SK-N-SH (cell line): ENCODE measurements around the gene GRK1. TPM values are rescaled to one million over a fixed set of nuclear protein-coding genes. Genes with fewer than 3 reads are reported as not detected.

Experiments
- CTCF ChIA-PET: fragments of 300-600, 350-600 bp; formaldehyde crosslinking; extraction: SDS; loops from one replicate; lab custom pipeline; 2021; lab: Yijun Ruan, JAX
- POLR2A ChIA-PET: fragments of 350-600 bp; sonication (Branson Sonifier 250); formaldehyde crosslinking; extraction: SDS; loops from one replicate; lab custom pipeline; 2020; ENCODE audit warnings: antibody characterized with exemption, inconsistent platforms; lab: Yijun Ruan, JAX
- DNase-seq: peaks from one replicate; pipeline ENCODE4 v3.0.0; 2012
- H2AFZ ChIP-seq: fragments of 200-600 bp; sonication (generic); 2 replicates; pipeline ENCODE4 v1.8.1; 2016; ENCODE audit warnings: antibody characterized with exemption, mild to moderate bottlenecking, low read depth
- H3F3A ChIP-seq: fragments of 200-600 bp; sonication (generic); replicated peaks from 2 replicates; pipeline ENCODE3; 2016; ENCODE audit warnings: antibody characterized with exemption, mild to moderate bottlenecking; ENCODE audit not compliant: insufficient read depth
- H3K27ac ChIP-seq, 2 experiments: fragments of 200-500 bp in 1 of 2; fragments of 200-600 bp in 1 of 2; sonication (Bioruptor generic) in 1 of 2; sonication (generic), shearing (Covaris generic) in 1 of 2; 2 replicates each; pipeline versions ENCODE4 v1.5.1 to v1.6.1; 2014 to 2016; ENCODE audit warnings: low read depth in 2 of 2, inconsistent platforms in 1 of 2, low read length in 1 of 2, mild to moderate bottlenecking in 1 of 2, mixed read lengths in 1 of 2
- H3K27me3 ChIP-seq: fragments of 200-600 bp; sonication (generic), shearing (Covaris generic); 2 replicates; pipeline ENCODE4 v1.6.1; 2016; ENCODE audit warnings: mixed run types; ENCODE audit not compliant: insufficient read depth
- H3K36me3 ChIP-seq, 2 experiments: fragments of 200-500 bp in 1 of 2; fragments of 200-600 bp in 1 of 2; sonication (Bioruptor generic) in 1 of 2; sonication (generic) in 1 of 2; replicated peaks in 1 of 2; 2 replicates each; pipeline versions ENCODE3 to v1.5.1; 2014 to 2016; ENCODE audit warnings: low read length in 1 of 2, mild to moderate bottlenecking in 1 of 2; ENCODE audit not compliant: insufficient read depth in 2 of 2, control insufficient read depth in 1 of 2
- H3K4me1 ChIP-seq, 2 experiments: fragments of 200-500 bp in 1 of 2; fragments of 200-600 bp in 1 of 2; sonication (Bioruptor generic) in 1 of 2; sonication (generic), shearing (Covaris generic) in 1 of 2; 2 replicates each; pipeline versions ENCODE4 v1.5.1 to v1.6.1; 2014 to 2016; ENCODE audit warnings: low read depth in 1 of 2, low read length in 1 of 2, mixed run types in 1 of 2; ENCODE audit not compliant: insufficient read depth in 2 of 2, control insufficient read depth in 1 of 2
- H3K4me2 ChIP-seq: fragments of 200-600 bp; sonication (generic), shearing (Covaris generic); 2 replicates; pipeline ENCODE4 v1.6.1; 2017; ENCODE audit warnings: mixed run types
- H3K4me3 ChIP-seq, 2 experiments: fragments of 200-500 bp in 1 of 2; fragments of 200-600 bp in 1 of 2; sonication (Bioruptor generic) in 1 of 2; sonication (generic), shearing (Covaris generic) in 1 of 2; 2 replicates each; pipeline versions ENCODE4 v1.5.1 to v1.8.1; 2014 to 2016; ENCODE audit warnings: low read depth in 2 of 2, inconsistent platforms in 1 of 2, low read length in 1 of 2, mild to moderate bottlenecking in 1 of 2, mixed read lengths in 1 of 2, moderate library complexity in 1 of 2
- H3K79me2 ChIP-seq: fragments of 200-600 bp; sonication (generic); 2 replicates; pipeline ENCODE4 v1.8.1; 2017; ENCODE audit warnings: mild to moderate bottlenecking; ENCODE audit not compliant: insufficient read depth
- H3K9ac ChIP-seq: fragments of 200-600 bp; sonication (generic); 2 replicates; pipeline ENCODE4 v1.6.1; 2017; ENCODE audit warnings: mixed run types
- H3K9me2 ChIP-seq: fragments of 200-600 bp; sonication (generic); 2 replicates; pipeline ENCODE4 v1.6.1; 2017; ENCODE audit warnings: mixed run types
- H3K9me3 ChIP-seq: fragments of 200-600 bp; sonication (generic); 2 replicates; pipeline ENCODE4 v1.6.1; 2017; ENCODE audit warnings: mixed run types, mild to moderate bottlenecking, moderate library complexity
- H4K20me1 ChIP-seq: fragments of 200-600 bp; sonication (generic); 2 replicates; pipeline ENCODE4 v1.6.1; 2017; ENCODE audit warnings: mild to moderate bottlenecking, mixed run types; ENCODE audit not compliant: insufficient read depth
- CHD2 ChIP-seq: fragments of 150-350 bp; IDR thresholded peaks from 2 replicates; pipeline ENCODE4 v1.6.1; 2018; ENCODE audit warnings: low read length; ENCODE audit not compliant: partially characterized antibody
- CTCF ChIP-seq: fragments of 200-600 bp; sonication (generic); IDR thresholded peaks from 2 replicates; pipeline ENCODE4 v1.6.1; 2017; ENCODE audit warnings: antibody characterized with exemption, mild to moderate bottlenecking, moderate library complexity
- FOSL2 ChIP-seq: IDR thresholded peaks from 2 replicates; pipeline ENCODE4 v1.4.0; 2012; ENCODE audit warnings: low read depth, mild to moderate bottlenecking, moderate library complexity, borderline replicate concordance
- GABPA ChIP-seq: IDR thresholded peaks from 2 replicates; pipeline ENCODE4 v1.4.0; 2012; ENCODE audit warnings: low read depth, mild to moderate bottlenecking
- IRF3 ChIP-seq: fragments of 150-350 bp; IDR thresholded peaks from 2 replicates; pipeline ENCODE4 v1.6.1; 2016; ENCODE audit warnings: mild to moderate bottlenecking, low read depth, low read length
- JUND ChIP-seq: IDR thresholded peaks from 2 replicates; pipeline ENCODE4 v1.4.0; 2012
- NFIC ChIP-seq: IDR thresholded peaks from 2 replicates; pipeline ENCODE4 v1.4.0; 2012; ENCODE audit warnings: borderline replicate concordance
- POLR2AphosphoS5 ChIP-seq: IDR thresholded peaks from 2 replicates; pipeline ENCODE4 v1.6.1; 2012; ENCODE audit warnings: low read depth, low read length
- RAD21 ChIP-seq: IDR thresholded peaks from 2 replicates; pipeline ENCODE4 v1.6.1; 2012; ENCODE audit warnings: mild to moderate bottlenecking, low read length
- REST ChIP-seq: IDR thresholded peaks from 2 replicates; pipeline ENCODE4 v1.6.1; 2012; ENCODE audit warnings: mild to moderate bottlenecking, low read depth, low read length, moderate library complexity
- RFX5 ChIP-seq: IDR thresholded peaks from 2 replicates; pipeline ENCODE4 v1.6.1; 2012; ENCODE audit warnings: mild to moderate bottlenecking, improper control_type of control experiment, low read length
- SMC3 ChIP-seq: IDR thresholded peaks from 2 replicates; pipeline ENCODE4 v1.6.1; 2012; ENCODE audit warnings: low read depth, low read length, improper control_type of control experiment
- TCF12 ChIP-seq: IDR thresholded peaks from 2 replicates; pipeline ENCODE4 v1.4.0; 2012
- USF1 ChIP-seq: IDR thresholded peaks from 2 replicates; pipeline ENCODE4 v1.4.0; 2012; ENCODE audit warnings: low read depth, borderline replicate concordance
- WGBS: methylation state at CpG from one replicate; pipeline ENCODE4 v1.1.6; 2017; ENCODE audit warnings: low lambda C conversion rate; 5-methylcytosine and 5-hydroxymethylcytosine counted together
- polyA plus RNA-seq, 3 experiments: library from polyadenylated mRNA; depleted of rRNA; stranded (reverse); fragments of >200 nt; gene quantifications; 2 replicates each; pipeline ENCODE4 v1.2.3, GENCODE V29; 2012

The GRK1 gene
- polyA plus RNA-seq, 1 of the 3 experiments (the other 2 are of a cell fraction) = 0.12 TPM

- no peak overlapping the region for H3K9ac ChIP-seq
- H4K20me1 ChIP-seq = no peaks in the 10 kb centered on the region
- WGBS = 78% methylated on average over 7 of the region's 11 CpGs
- H3K9me3 ChIP-seq = no peaks in the 10 kb centered on the region
- no peak overlapping the region for H3K4me2 ChIP-seq
- H3K4me1 ChIP-seq = peaks cover 0 to 22% of the 10 kb centered on the region in 2 experiments; a peak in 1 of 4 replicates
- POLR2A ChIA-PET = no interaction called here
- H3K27ac ChIP-seq = no peak overlapping the region
- TF ChIP-seq TCF12 = no peak
- TF ChIP-seq JUND = no peak
- TF ChIP-seq GABPA = no peak
- TF ChIP-seq NFIC = no peak
- no peak for TF ChIP-seq FOSL2
- TF ChIP-seq CTCF = no peak
- TF ChIP-seq REST = no peak
- TF ChIP-seq RAD21 = no peak
- no peak for TF ChIP-seq USF1
- no peak for TF ChIP-seq IRF3
- no peak for TF ChIP-seq CHD2
- TF ChIP-seq RFX5 = no peak
- no peak for TF ChIP-seq POLR2AphosphoS5
- TF ChIP-seq SMC3 = no peak
- H3K27me3 ChIP-seq = no peaks in the 10 kb centered on the region
- H2AFZ ChIP-seq = no peak overlapping the region
- CTCF ChIA-PET = interaction anchor here (0.7 to 0.9 kb wide), 2 partner anchors 8 to 221 kb away, joined by 3 read pairs; no protein-coding TSS in a partner anchor
- no peaks in the 10 kb centered on the region for H3K36me3 ChIP-seq
- no peaks in the 10 kb centered on the region for H3K79me2 ChIP-seq
- no peak overlapping the region for H3K4me3 ChIP-seq
- DNase-seq = no peak
- H3K9me2 ChIP-seq = no peaks in the 10 kb centered on the region
- H3F3A ChIP-seq = no peaks in the 10 kb centered on the region
Observed at GRCh38 chr13:113749967-113750366, 82.9 kb downstream of the GRK1 start.
